ACC112 (cell line): Measurements from ENCODE around the gene PYGM.

Experiments used
- H2AFZ ChIP-seq: fragments of 200-600 bp; sonication (generic); one replicate; pipeline ENCODE4 v1.6.0; 2017; ENCODE audit warnings: antibody characterized with exemption, low read length; ENCODE audit not compliant: unreplicated experiment
- H3K27ac ChIP-seq: fragments of 200-600 bp; sonication (generic); 2 replicates; pipeline ENCODE4 v1.5.1; 2014; ENCODE audit warnings: low read depth, mild to moderate bottlenecking, antibody characterized with exemption, low read length, moderate library complexity
- H3K27me3 ChIP-seq: fragments of 200-600 bp; sonication (generic); 2 replicates; pipeline ENCODE4 v1.6.1; 2014; ENCODE audit warnings: mild to moderate bottlenecking, antibody characterized with exemption, low read length, moderate library complexity, mixed read lengths; ENCODE audit not compliant: insufficient read depth
- H3K36me3 ChIP-seq: fragments of 200-600 bp; sonication (generic); 2 replicates; pipeline ENCODE4 v1.6.1; 2016; ENCODE audit warnings: mild to moderate bottlenecking, antibody characterized with exemption, low read length, moderate library complexity, mixed read lengths; ENCODE audit not compliant: insufficient read depth
- H3K4me1 ChIP-seq: fragments of 200-600 bp; sonication (generic); one replicate; pipeline ENCODE4 v1.6.1; 2016; ENCODE audit warnings: low read length, mixed read lengths; ENCODE audit not compliant: insufficient read depth, unreplicated experiment, control insufficient read depth
- H3K4me3 ChIP-seq: fragments of 200-600 bp; sonication (generic); 2 replicates; pipeline ENCODE4 v1.5.1; 2014; ENCODE audit warnings: mild to moderate bottlenecking, low read depth, low read length
- H3K79me2 ChIP-seq: fragments of 200-600 bp; sonication (generic); one replicate; pipeline ENCODE4 v1.6.0; 2016; ENCODE audit warnings: low read length; ENCODE audit not compliant: control insufficient read depth, unreplicated experiment, insufficient read depth

PYGM gene

GRCh38 chr11:64759131-64759721 lies 548 bp downstream of the PYGM start:
- H3K27ac ChIP-seq, result no peak overlapping the region
- peaks cover 19% of the 10 kb centered on the region for H3K4me1 ChIP-seq
- H3K4me3 ChIP-seq, result no peak overlapping the region
- H3K27me3 ChIP-seq, result no peaks in the 10 kb centered on the region
- H3K36me3 ChIP-seq, result 0 out of 2 replicates have a peak, but pooled peaks cover under 1% of the 10 kb centered on the region
- no peaks in the 10 kb centered on the region for H3K79me2 ChIP-seq
- no peak overlapping the region for H2AFZ ChIP-seq

GRCh38 chr11:64758330-64759079 lies 1.3 kb downstream of the PYGM start:
- Histone ChIP-seq H3K27ac (no peak overlapping the region), H3K4me1 (peaks cover 12% of the 10 kb centered on the region), H3K4me3 (no peak overlapping the region)

GRCh38 chr11:64757549-64758329 lies 2.0 kb downstream of the PYGM start:
- Histone ChIP-seq H3K27ac (no peak overlapping the region), H3K36me3 (no peaks in the 10 kb centered on the region), H2AFZ (no peak overlapping the region), H3K79me2 (no peaks in the 10 kb centered on the region), H3K27me3 (no peaks in the 10 kb centered on the region), H3K4me1 (peaks cover 4% of the 10 kb centered on the region), H3K4me3 (no peak overlapping the region)

More at GRCh38 chr11:64758330-64759079, 1.3 kb downstream of the PYGM start:
- no peaks in the 10 kb centered on the region for H3K36me3 ChIP-seq
- H3K27me3 ChIP-seq, result no peaks in the 10 kb centered on the region
- H2AFZ ChIP-seq, result no peak overlapping the region
- no peaks in the 10 kb centered on the region for H3K79me2 ChIP-seq

- Histone ChIP-seq H3K27me3 (no peaks in the 10 kb centered on the region), H2AFZ (no peak overlapping the region), H3K36me3 (no peaks in the 10 kb centered on the region), H3K4me3 (no peak overlapping the region), H3K4me1 (peaks cover 4% of the 10 kb centered on the region), H3K79me2 (no peaks in the 10 kb centered on the region), H3K27ac (no peak overlapping the region)
These were observed 4.0 kb downstream of the PYGM start for GRCh38 chr11:64755681-64756361.

GRCh38 chr11:64754919-64755662 lies 4.7 kb downstream of the PYGM start:
- Histone ChIP-seq H3K79me2 (no peaks in the 10 kb centered on the region), H2AFZ (no peak overlapping the region), H3K36me3 (no peaks in the 10 kb centered on the region), H3K4me3 (no peak overlapping the region), H3K4me1 (peaks cover 4% of the 10 kb centered on the region), H3K27ac (no peak overlapping the region), H3K27me3 (no peaks in the 10 kb centered on the region)

GRCh38 chr11:64754124-64754918 lies 5.5 kb downstream of the PYGM start:
- no peaks in the 10 kb centered on the region for H3K36me3 ChIP-seq
- H3K27ac ChIP-seq, result no peak overlapping the region
- no peaks in the 10 kb centered on the region for H3K27me3 ChIP-seq
- no peaks in the 10 kb centered on the region for H3K79me2 ChIP-seq
- no peaks in the 10 kb centered on the region for H3K4me1 ChIP-seq
- no peak overlapping the region for H3K4me3 ChIP-seq
- H2AFZ ChIP-seq, result no peak overlapping the region

- Histone ChIP-seq H3K79me2 (no peaks in the 10 kb centered on the region), H3K27me3 (no peaks in the 10 kb centered on the region), H2AFZ (no peak overlapping the region), H3K36me3 (no peaks in the 10 kb centered on the region), H3K4me3 (no peak overlapping the region), H3K4me1 (peaks cover 2% of the 10 kb centered on the region), H3K27ac (no peak overlapping the region)
These were observed 6.2 kb downstream of the PYGM start for GRCh38 chr11:64753380-64754123.

GRCh38 chr11:64753019-64753379 lies 6.8 kb downstream of the PYGM start:
- Histone ChIP-seq H2AFZ (no peak overlapping the region), H3K36me3 (no peaks in the 10 kb centered on the region), H3K4me1 (peaks cover 7% of the 10 kb centered on the region), H3K27ac (no peak overlapping the region), H3K27me3 (no peaks in the 10 kb centered on the region), H3K4me3 (no peak overlapping the region), H3K79me2 (no peaks in the 10 kb centered on the region)
